DMS 273 treated with DMSO at 0.1 percent for 48 hours (cell line): ENCODE measurements around the gene CHAC2.
"Not testable (repeated sequence)": the region's sequence is repeated elsewhere in the genome, so short reads cannot be mapped to it uniquely, and the experiment has no call there.

Experiments
- DNase-seq: peaks from one replicate; lab custom pipeline; 2025; lab: John Stamatoyannopoulos, UW

Gene CHAC2

GRCh38 chr2:53778536-53779162, 11.0 kb downstream of the CHAC2 start:
- DNase-seq, result no peak

GRCh38 chr2:53780056-53780455, 12.5 kb downstream of the CHAC2 start:
- DNase-seq, result no peak

- no peak for DNase-seq
These were observed 15.1 kb downstream of the CHAC2 start for GRCh38 chr2:53782676-53783075.

DNA sequence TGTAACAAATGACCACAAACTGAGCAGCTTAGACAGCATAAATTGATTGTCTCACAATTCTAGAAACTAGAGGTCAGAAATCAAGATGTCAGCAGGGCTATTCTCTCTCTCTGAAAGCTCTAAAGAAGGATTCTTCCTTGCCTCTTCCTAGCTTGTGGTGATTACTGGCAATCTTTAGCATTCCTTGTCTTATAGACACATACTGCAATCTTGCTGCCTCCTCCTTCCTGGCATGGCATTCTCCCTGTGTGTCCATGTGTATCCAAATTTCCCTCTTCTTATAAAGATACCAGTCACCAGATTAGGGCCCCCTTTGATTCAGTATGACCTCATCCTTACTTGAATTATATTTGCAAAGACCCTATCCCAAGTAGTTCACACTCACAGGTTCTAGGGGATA, 16.8 kb downstream of the CHAC2 start:
- DNase-seq, result no peak

GRCh38 chr2:53785366-53785765, 17.8 kb downstream of the CHAC2 start:
- DNase-seq, result no peak

DNA sequence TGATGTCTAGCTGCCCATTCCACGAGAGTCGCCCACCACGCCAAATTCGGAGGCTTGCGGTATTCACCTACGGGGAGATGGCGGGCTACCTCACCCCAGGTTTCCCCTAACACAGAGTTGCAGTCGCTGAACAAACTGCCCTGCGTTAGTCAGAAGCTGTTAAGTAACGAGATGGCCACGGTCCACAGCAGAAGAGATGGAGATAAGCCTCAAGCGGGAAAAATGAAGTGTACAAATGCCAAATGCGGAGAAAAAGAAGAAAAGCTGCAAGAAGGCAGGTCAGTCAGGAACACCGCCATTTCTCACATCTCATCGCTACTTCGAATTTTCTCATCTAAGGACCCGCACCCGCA, 18.7 kb downstream of the CHAC2 start:
- no peak for DNase-seq

DNA sequence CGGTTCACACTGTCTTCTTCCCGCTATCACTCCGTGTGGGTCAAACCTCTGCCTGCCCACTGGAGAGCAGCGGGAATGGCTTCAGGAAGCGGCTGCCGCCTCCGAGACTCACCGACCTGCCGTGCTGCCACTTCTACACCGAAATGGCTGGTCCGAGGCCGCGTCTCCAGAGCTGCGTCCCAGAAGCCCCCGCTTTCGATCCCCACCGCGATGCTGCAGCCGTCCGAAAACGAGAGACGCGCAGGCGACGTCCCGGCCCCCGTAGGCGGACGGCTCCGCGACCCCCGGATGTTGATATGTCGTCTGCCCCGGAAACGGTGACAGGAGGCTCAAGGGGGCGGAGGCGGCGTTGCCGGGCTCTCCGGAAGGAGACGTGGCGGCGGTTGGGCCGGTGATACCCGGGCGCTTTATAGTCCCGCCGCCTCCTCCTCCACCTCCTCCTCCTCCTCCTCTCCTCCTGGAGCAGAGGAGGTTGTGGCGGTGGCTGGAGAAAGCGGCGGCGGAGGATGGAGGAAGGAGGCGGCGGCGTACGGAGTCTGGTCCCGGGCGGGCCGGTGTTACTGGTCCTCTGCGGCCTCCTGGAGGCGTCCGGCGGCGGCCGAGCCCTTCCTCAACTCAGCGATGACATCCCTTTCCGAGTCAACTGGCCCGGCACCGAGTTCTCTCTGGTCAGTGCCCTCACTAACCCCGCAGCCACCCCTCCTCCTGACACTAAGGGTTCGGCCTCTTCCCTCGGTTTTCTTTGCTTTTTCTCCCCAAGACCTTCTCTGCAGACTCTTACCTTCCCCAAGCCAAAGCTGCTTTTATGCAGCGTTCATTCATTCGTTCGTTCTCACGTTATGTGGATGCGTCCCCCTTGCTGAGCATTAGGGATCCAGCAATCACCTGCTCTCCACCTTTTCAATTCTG, 19.4 kb downstream of the CHAC2 start, which contains the start of the genes ASB3 and ERLEC1:
Gene ASB3, minus strand, starts transcription at position 249 of the 909 bp plus-strand sequence. CDS start 21,381 bp downstream, outside the sequence.
Gene ERLEC1, plus strand, starts transcription at position 340 of the 909 bp plus-strand sequence. Its CDS starts 167 bp downstream, at position 507.
- peak; percentile 77 for DNase-seq

GRCh38 chr2:53787614-53788289, 20.1 kb downstream of the CHAC2 start:
- no peak for DNase-seq

GRCh38 chr2:53793261-53793660, 25.7 kb downstream of the CHAC2 start:
- DNase-seq, result no peak

- no peak for DNase-seq
These were observed 26.2 kb downstream of the CHAC2 start for GRCh38 chr2:53793821-53794220.

DNA sequence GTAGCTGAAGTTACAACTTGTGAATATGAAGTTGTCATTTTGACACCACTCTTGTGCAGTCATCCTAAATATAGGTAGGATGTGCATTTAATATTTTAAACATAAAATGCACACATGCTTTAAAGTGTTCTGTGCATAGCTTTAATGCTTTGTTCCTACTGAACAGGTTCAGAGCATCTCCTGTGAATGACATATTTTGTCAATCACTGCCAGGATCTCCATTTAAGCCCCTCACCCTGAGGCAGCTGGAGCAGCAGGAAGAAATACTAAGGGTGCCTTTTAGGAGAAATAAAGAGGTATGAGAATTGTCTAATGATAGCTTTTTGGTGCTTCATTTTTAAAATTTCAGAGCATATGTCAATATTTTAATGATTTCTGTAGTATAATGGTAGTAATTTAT, 33.9 kb downstream of the CHAC2 start:
- no peak for DNase-seq

- no peak for DNase-seq
These were observed 35.1 kb downstream of the CHAC2 start for GRCh38 chr2:53802617-53803151.

- no peak for DNase-seq
These were observed 44.0 kb downstream of the CHAC2 start for GRCh38 chr2:53811601-53812000.

GRCh38 chr2:53813151-53813550, 45.5 kb downstream of the CHAC2 start:
- DNase-seq, result no peak

DNA sequence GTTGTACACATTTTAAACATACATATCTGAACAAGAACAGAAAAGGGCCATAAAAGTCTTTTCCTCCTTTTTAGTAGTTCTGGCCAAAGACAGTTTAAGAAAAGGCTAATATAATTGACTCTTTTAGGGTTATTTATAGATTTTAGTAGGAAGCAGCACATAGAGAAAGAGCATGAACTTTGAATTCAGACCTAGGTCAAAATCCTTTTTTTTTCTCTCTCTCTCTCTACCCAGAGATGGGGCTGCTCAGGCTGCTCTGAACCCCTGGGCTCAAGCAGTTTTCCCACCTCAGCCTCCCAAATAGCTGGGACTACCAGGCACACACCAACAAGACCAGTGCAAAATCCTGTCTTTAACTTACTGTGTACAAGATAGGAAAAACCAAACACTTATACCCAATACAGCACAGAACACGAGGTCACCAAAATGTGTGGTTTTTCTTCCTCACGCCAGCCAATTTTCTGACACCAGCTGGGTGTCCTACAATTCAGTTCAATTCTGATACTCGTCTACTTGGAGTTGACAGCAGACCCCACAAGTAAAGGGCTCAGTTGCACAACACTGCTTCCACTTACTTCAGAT, 51.3 kb downstream of the CHAC2 start:
- DNase-seq, result no peak

GRCh38 chr2:53819634-53820033, 52.0 kb downstream of the CHAC2 start:
- no peak for DNase-seq

- DNase-seq, result no peak
These were observed 52.4 kb downstream of the CHAC2 start for GRCh38 chr2:53820048-53820447.

DNA sequence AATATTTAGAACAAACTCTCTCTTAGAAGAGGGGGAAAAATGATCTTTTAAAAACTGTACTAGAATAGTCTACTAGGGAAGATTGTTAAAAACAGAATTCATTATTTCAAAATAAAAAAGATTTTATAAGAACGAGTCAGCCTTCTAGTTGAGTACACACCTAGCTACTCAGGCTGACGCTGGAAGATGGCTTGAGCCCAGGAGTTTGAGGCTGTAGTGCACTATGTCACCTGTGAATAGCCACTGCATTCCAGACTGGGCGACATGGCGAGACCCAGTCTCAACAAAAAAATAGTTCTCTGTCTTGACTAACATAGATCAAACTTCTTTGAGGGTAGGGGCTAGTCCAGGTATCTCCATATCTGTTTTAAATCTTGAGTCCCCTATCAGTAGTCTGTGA, 53.1 kb downstream of the CHAC2 start:
- no peak for DNase-seq

DNA sequence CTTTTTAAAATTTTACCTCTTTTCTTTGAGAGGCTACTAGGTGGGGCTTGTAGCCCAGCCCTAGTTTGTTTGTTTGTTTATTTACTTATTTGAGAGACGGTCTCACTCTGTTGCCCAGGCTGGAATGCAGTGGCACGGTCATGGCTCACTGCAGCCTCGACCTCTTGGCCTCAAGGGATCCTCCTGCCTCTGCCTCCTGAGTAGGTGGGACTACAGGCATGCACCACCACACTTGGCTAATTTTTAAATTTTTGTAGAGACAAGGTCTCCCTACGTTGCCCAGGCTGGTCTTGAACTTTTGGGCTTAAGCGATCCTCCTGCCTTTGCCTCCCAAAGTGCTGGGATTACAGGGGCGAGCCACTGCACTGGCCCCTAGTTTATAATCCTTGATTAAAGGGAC, 54.2 kb downstream of the CHAC2 start:
- no peak for DNase-seq

GRCh38 chr2:53823639-53824038, 56.0 kb downstream of the CHAC2 start:
- DNase-seq, result not testable (repeated sequence)
